RPMI8226 (cell line): ENCODE data around the gene INTS14.
"Not testable (repeated sequence)": the region's sequence is repeated elsewhere in the genome, so short reads cannot be mapped to it uniquely, and the experiment has no call there.

ENCODE experiments used
- DNase-seq: peaks from one replicate; pipeline ENCODE4 v3.0.0-alpha.2; 2015

INTS14 gene

GRCh38 chr15:65577129-65577996 lies 33.6 kb downstream of the INTS14 start:
- DNase-seq = peak; percentile 58

- no peak for DNase-seq
These were observed 34.3 kb downstream of the INTS14 start for GRCh38 chr15:65576664-65577063.

GRCh38 chr15:65571971-65572370 lies 39.0 kb downstream of the INTS14 start:
- no peak for DNase-seq

GRCh38 chr15:65569728-65570127 lies 41.2 kb downstream of the INTS14 start:
- no peak for DNase-seq

GRCh38 chr15:65561934-65562333 lies 49.0 kb downstream of the INTS14 start:
- no peak for DNase-seq

GRCh38 chr15:65559941-65560340 lies 51.0 kb downstream of the INTS14 start:
- DNase-seq = no peak

GRCh38 chr15:65558997-65559760 lies 51.8 kb downstream of the INTS14 start:
- no peak for DNase-seq

GRCh38 chr15:65558336-65558735 lies 52.6 kb downstream of the INTS14 start:
- DNase-seq = no peak

- DNase-seq = no peak
These were observed 54.3 kb downstream of the INTS14 start for GRCh38 chr15:65556622-65557021.

- no peak for DNase-seq
These were observed 57.2 kb downstream of the INTS14 start for GRCh38 chr15:65553691-65554090.

GRCh38 chr15:65552851-65553250 lies 58.1 kb downstream of the INTS14 start:
- not testable (repeated sequence) for DNase-seq

- DNase-seq = no peak
These were observed 59.7 kb downstream of the INTS14 start for GRCh38 chr15:65551183-65551582.

- no peak for DNase-seq
These were observed 60.2 kb downstream of the INTS14 start for GRCh38 chr15:65550681-65551098.

- DNase-seq = not testable (repeated sequence)
These were observed 61.6 kb downstream of the INTS14 start for GRCh38 chr15:65549288-65549687.

GRCh38 chr15:65547841-65548240 lies 63.1 kb downstream of the INTS14 start:
- DNase-seq = no peak

- DNase-seq = no peak
These were observed 69.6 kb downstream of the INTS14 start for GRCh38 chr15:65541231-65541820.

GRCh38 chr15:65540314-65540713 lies 70.6 kb downstream of the INTS14 start:
- no peak for DNase-seq

GRCh38 chr15:65535192-65535591 lies 75.7 kb downstream of the INTS14 start:
- no peak for DNase-seq

- DNase-seq = no peak
These were observed 77.7 kb downstream of the INTS14 start for GRCh38 chr15:65533057-65533756.

GRCh38 chr15:65532738-65533051 lies 78.2 kb downstream of the INTS14 start:
- no peak for DNase-seq

GRCh38 chr15:65530318-65531111 lies 80.4 kb downstream of the INTS14 start, which contains the start of gene HACD3:
HACD3 (plus strand) TSS chr15:65530463; CDS start chr15:65530632, 169 bp downstream.
- peak; percentile 97 for DNase-seq

- DNase-seq = no peak
These were observed 81.1 kb downstream of the INTS14 start for GRCh38 chr15:65529762-65530317.
